Omental fat pad (tissue), 4 donors: ENCODE results near the gene COL4A1. TPM values are rescaled to one million over a fixed set of nuclear protein-coding genes. Genes with fewer than 3 reads are reported as not detected.

Experiments
- ATAC-seq: fragments of 150-250 bp; one replicate; pipeline ENCODE4 v1.9.1; 2016; ENCODE audit warnings: mild to moderate bottlenecking, moderate library complexity; ENCODE audit not compliant: low FRiP score
- DNase-seq: peaks from one replicate; pipeline ENCODE4 v3.0.0-alpha.2; 2019; ENCODE audit warnings: low spot score
- total RNA-seq, 4 donors: library from RNA; depleted of rRNA; stranded (reverse); fragments of >200 nt; gene quantifications; one replicate each; pipeline ENCODE4 v1.1.0, GENCODE V29; 2016
- TF ChIP-seq, protein P1 (sequence below), 3 donors: fragments of 450-650 bp; IDR thresholded peaks; one replicate each; pipeline ENCODE4 v1.5.1; 2016 to 2017; ENCODE audit warnings: antibody characterized with exemption in 3 of 3, mild to moderate bottlenecking in 3 of 3, moderate library complexity in 2 of 3

Gene COL4A1
- total RNA-seq, 4 donors from 2014 or later, result 611 to 1,113 (median 995) TPM

DNA sequence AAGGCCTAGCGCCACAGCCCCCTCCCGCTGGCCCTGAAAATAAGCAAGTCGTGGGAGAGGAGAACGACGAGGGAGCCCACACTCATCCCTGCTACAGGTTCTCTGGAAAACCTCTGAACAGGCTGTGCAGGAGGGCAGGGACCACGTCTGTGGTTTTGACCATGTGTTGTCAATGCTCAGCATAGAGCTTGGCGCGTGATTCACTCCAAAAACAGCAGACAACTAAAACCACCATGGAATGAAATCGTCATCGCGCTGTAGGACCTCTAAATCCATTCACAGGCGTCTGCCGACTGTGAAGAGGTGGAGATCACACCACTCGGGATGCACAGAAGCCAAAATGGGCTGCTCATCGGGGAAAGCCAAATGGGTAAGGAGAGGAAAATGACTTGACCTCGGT is 121.3 kb downstream of the COL4A1 start:
- no peak for ATAC-seq

DNA sequence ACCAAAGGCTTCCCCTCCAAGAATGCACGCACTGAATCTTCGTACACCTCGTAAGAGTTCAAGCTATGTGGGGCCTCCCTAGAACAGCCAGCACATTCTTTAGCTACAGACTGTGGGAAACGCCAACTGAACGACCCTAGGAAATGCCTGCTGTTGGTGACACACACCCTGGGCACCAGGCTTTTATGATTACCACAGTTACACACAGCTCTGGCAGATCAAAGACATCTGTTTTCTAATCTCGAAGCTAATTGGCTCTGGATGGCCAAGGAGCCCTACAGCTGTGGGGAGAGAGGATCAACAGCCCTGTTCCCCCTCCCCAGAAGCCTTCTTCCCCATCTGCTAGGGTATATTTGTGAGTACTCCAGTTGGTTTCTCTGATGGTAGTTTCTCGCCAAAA is 123.0 kb downstream of the COL4A1 start:
- TF ChIP-seq, protein P1, sequence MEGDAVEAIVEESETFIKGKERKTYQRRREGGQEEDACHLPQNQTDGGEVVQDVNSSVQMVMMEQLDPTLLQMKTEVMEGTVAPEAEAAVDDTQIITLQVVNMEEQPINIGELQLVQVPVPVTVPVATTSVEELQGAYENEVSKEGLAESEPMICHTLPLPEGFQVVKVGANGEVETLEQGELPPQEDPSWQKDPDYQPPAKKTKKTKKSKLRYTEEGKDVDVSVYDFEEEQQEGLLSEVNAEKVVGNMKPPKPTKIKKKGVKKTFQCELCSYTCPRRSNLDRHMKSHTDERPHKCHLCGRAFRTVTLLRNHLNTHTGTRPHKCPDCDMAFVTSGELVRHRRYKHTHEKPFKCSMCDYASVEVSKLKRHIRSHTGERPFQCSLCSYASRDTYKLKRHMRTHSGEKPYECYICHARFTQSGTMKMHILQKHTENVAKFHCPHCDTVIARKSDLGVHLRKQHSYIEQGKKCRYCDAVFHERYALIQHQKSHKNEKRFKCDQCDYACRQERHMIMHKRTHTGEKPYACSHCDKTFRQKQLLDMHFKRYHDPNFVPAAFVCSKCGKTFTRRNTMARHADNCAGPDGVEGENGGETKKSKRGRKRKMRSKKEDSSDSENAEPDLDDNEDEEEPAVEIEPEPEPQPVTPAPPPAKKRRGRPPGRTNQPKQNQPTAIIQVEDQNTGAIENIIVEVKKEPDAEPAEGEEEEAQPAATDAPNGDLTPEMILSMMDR (IDR thresholded peaks at IDR 0.05), result no peak
- DNase-seq (no peak), ATAC-seq (no peak)

More for the DNA sequence above, 121.3 kb downstream of the COL4A1 start:
- DNase-seq, result no peak
- TF ChIP-seq, protein P1 (IDR thresholded peaks at IDR 0.05), result no peak

DNA sequence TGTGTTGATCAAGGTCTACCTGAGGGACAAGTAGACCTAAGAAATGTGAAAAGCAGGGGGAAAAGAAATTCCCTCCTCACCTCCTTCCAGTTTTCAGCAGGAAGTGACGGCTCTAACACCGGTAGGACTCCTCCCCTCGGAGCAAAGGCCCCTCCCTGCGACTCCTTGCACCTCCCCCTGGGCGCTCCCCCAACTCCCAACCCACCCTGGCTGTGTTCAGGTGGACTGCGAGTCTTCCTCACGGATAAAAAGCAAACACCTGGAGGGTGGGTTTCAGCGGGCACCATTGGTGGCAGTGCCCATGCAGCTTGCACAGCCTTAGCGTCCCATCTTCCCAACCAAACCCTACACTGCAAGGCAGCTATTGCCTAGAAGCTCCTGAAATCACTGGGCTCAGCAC is 124.5 kb downstream of the COL4A1 start:
- DNase-seq (no peak), ATAC-seq (no peak)
- TF ChIP-seq, protein P1 (IDR thresholded peaks at IDR 0.05), result no peak

DNA sequence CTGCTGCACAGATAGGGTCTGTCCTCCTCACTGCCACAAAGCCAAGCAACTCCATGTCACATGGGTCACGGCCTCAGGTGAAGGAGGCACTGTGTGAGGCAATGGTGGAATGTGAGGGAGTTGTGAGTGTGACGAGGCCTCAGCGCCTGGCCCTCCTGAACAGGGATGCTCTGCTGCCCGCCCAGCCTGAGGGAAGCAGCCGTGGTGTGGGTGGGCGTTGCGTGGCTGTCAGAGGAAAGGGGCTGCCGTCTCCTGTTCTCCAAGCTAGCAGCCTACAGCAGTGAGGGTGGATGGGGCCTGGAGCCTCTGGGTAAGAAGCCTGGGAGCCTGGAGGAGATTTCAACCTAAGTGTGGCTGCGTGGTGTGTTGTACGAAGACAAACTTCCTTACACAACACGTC is 125.0 kb downstream of the COL4A1 start:
- no peak for DNase-seq
- TF ChIP-seq, protein P1 (IDR thresholded peaks at IDR 0.05), result no peak
- ATAC-seq, result no peak

DNA sequence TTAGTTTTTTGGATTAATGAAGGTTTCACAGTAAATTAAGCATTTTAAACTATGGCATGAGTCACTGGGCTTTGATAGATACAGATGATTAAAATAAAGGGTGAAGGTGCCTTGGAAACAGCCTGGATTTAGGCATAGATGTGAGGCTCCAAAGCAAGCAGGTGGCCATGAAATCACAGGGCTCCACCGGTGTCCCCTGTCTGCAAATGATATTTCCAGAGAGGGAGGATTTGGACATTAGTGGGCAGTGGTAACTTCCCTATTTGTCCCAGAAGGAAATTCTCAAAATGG is 127.2 kb downstream of the COL4A1 start:
- no peak for DNase-seq
- TF ChIP-seq, protein P1 (IDR thresholded peaks at IDR 0.05), result no peak
- ATAC-seq, result no peak

DNA sequence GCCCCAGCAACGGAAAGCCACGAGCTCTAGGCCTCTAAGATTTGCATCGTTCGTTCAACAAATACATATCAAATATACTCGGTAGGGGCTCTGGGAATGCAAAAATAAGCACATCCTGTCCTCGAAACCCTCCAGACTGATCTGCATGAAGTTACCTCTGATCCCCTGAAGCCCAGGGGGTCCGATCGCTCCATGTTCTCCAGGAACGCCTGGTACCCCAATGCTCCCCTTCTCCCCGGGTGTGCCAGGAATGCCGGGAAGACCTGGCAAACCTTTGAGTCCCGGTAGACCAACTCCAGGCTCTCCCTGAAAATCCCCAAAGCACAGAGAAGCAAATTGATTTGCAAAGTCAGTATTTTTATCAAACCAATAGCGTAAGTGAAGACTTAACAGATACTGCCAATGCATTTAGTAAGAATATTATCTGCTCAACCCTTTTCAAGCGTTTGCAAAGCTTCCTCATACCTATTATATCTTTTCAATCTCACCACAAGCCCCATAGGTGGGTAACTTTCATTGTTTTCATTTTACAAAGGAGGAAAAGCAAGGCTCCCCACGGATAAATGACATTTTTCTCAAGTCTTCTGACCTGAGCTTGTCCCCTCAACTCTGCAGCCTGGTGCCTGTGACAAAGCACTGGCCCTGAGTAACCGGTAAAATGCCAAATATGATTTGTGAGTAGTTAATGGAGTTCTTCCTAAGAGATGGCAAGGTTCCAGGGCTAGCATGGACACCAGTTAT is 127.7 kb downstream of the COL4A1 start:
- ATAC-seq (no peak), DNase-seq (no peak)
- TF ChIP-seq, protein P1 (IDR thresholded peaks at IDR 0.05), result no peak

DNA sequence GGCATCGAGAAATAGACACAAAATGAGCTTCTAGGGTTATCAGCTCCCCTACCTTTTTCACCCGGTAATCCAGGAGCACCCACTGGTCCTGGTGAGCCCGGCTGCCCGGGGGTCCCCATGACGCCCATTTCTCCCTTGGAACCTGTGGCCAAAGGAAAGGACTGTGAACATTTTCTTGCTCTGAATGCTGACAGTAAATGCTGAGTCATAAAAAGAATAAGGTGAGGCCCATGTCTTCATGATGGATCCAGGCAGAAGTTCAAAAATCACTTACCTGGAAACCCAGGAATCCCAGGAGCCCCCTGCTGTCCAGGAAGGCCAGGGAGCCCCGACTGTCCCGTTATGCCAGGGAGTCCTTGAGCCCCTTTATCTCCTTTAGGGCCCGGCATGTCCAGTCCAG is 129.2 kb downstream of the COL4A1 start:
- DNase-seq (no peak), ATAC-seq (no peak)
- TF ChIP-seq, protein P1 (IDR thresholded peaks at IDR 0.05), result no peak
